Neural progenitor cell (in vitro differentiated cells): Measurements from ENCODE around the gene TMCC3.

Experiments used
- CTCF ChIP-seq: fragments of 200-600 bp; sonication (generic); IDR thresholded peaks from 2 replicates; pipeline ENCODE4 v1.5.1; 2017; ENCODE audit warnings: antibody characterized with exemption, mild to moderate bottlenecking
- EZH2 ChIP-seq: fragments of 200-600 bp; sonication (generic); IDR thresholded peaks from 2 replicates; pipeline ENCODE4 v1.6.1; 2017; ENCODE audit warnings: antibody characterized with exemption, mild to moderate bottlenecking, moderate library complexity
- EZH2phosphoT487 ChIP-seq: fragments of 200-600 bp; sonication (generic); IDR thresholded peaks from 2 replicates; pipeline ENCODE4 v1.6.1; 2017; ENCODE audit warnings: antibody characterized with exemption

GRCh38 chr12:94620621-94621020 lies 29.7 kb downstream of the TMCC3 start:
- TF ChIP-seq CTCF (no peak), EZH2 (no peak), EZH2phosphoT487 (no peak)
